Upper lobe of right lung (tissue), 1 donor: Measurements from ENCODE around the gene SRPX. TPM values are rescaled to one million over a fixed set of nuclear protein-coding genes. Genes with fewer than 3 reads are reported as not detected.

ENCODE experiments used
- ATAC-seq: fragments of 200-7000 bp; cut with Tn5 transposase; one replicate; pipeline ENCODE4 v1.9.1; 2020; ENCODE audit warnings: mild to moderate bottlenecking, moderate library complexity
- DNase-seq: peaks from one replicate; pipeline ENCODE4 v3.0.0-alpha.2; 2020
- H3K27ac ChIP-seq: fragments of 200-600 bp; one replicate; pipeline ENCODE4 v1.8.0; 2022
- H3K27me3 ChIP-seq: fragments of 200-600 bp; one replicate; pipeline ENCODE4 v1.8.0; 2022; ENCODE audit warnings: mild to moderate bottlenecking
- H3K36me3 ChIP-seq: fragments of 200-600 bp; one replicate; pipeline ENCODE4 v1.8.0; 2022
- H3K4me1 ChIP-seq: fragments of 200-600 bp; one replicate; pipeline ENCODE4 v1.8.0; 2022
- H3K4me3 ChIP-seq: fragments of 200-600 bp; one replicate; pipeline ENCODE4 v1.8.0; 2022; ENCODE audit warnings: mild to moderate bottlenecking
- H3K9me3 ChIP-seq: fragments of 200-600 bp; one replicate; pipeline ENCODE4 v1.8.0; 2022
- intact Hi-C: fragments of 100-400 bp; cut with DNase I; formaldehyde crosslinking; loops from one replicate; pipeline ENCODE4 v1.11.0; 2022
- total RNA-seq: library from RNA; stranded (reverse); fragmentation: NEBNext Ultra II Directional; extraction: Animal tissue kit (Norgen Biotek cat#: 25700); gene quantifications from one replicate; pipeline ENCODE4 v1.2.1, GENCODE V29; 2021
- TF ChIP-seq, protein P1 (sequence below): fragments of 200-600 bp; IDR thresholded peaks from one replicate; pipeline ENCODE4 v1.8.0; 2022; ENCODE audit warnings: antibody characterized with exemption
- donor health status: DM: no; HTN: yes; CAD: no; lungs with severe emphysema.

Gene SRPX
- total RNA-seq, 1 donor from 2014 or later = 56.7 TPM

DNA sequence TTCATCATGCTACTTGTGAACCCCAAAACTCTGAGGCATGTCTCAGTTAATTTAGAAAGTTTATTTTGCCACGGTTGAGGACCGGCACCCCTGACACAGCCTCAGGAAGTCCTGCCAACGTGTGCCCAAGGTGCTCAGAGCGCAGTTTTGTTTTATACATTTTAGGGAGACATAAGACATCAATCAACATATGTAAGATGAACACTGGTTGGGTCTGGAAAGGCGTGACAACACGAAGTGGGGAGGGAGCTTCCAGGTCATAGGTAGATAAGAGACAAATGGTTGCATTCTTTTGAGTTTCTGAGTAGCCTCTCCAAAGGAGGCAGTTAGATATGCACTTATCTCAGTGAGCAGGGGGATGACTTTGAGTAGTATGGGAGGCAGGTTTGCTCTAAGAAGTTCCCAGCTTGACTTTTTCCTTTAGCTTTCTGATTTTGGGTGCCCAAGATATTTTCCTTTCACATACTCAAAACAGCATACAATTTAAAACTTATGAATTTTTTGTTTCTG lies 115.4 kb downstream of the SRPX start:
- DNase-seq (no peak), ATAC-seq (no peak)
- Histone ChIP-seq H3K4me1 (no peaks in the 10 kb centered on the region), H3K36me3 (no peaks in the 10 kb centered on the region), H3K27ac (no peak overlapping the region), H3K4me3 (no peak overlapping the region), H3K27me3 (no peaks in the 10 kb centered on the region), H3K9me3 (no peaks in the 10 kb centered on the region)
- TF ChIP-seq, protein P1, sequence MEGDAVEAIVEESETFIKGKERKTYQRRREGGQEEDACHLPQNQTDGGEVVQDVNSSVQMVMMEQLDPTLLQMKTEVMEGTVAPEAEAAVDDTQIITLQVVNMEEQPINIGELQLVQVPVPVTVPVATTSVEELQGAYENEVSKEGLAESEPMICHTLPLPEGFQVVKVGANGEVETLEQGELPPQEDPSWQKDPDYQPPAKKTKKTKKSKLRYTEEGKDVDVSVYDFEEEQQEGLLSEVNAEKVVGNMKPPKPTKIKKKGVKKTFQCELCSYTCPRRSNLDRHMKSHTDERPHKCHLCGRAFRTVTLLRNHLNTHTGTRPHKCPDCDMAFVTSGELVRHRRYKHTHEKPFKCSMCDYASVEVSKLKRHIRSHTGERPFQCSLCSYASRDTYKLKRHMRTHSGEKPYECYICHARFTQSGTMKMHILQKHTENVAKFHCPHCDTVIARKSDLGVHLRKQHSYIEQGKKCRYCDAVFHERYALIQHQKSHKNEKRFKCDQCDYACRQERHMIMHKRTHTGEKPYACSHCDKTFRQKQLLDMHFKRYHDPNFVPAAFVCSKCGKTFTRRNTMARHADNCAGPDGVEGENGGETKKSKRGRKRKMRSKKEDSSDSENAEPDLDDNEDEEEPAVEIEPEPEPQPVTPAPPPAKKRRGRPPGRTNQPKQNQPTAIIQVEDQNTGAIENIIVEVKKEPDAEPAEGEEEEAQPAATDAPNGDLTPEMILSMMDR = no peak
- intact Hi-C loops = no loop called here

DNA sequence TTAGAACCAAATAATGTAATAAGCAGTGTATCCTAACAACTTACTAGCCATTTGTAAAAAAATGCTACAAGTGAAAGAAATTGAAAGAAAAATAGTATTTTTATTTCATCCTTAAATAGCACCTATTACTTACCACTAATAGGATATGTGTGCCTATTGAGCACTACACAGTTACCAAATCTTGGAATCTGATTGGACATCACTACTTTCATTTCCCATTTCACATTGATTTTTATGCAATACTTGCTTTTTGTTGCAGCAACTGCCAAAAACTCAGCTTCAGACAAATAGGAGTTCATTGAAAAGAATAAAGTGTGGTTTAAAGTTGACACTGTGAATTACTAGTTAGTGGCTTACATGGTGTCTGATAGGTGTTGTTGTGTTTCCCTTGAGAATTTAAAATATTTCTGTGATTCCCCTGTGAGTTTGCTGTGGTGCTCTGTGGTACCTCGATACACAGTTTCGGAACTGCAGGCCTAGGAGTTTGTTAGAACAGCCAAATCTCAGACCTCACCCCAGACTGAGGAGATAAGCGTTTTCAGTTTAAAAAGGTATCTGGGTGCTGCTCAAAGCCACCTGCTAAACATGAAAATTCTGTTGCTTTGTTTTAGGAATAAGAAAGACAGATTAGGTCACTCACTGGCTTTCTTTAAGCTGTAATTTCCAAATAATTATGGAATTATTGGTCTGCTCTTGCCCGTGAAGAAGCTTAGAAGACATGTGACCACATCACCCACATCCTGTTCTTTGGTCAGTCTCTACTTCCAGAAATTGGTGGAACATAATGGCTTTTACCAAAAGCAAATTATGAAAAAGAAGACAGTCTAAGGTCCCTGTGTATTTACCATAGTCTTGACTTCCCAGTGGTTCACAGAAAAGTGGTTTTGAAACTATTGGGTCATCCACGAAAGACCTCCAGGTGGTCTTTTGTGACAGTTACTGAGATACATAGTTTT lies 116.5 kb downstream of the SRPX start:
- DNase-seq (no peak), ATAC-seq (no peak)

DNA sequence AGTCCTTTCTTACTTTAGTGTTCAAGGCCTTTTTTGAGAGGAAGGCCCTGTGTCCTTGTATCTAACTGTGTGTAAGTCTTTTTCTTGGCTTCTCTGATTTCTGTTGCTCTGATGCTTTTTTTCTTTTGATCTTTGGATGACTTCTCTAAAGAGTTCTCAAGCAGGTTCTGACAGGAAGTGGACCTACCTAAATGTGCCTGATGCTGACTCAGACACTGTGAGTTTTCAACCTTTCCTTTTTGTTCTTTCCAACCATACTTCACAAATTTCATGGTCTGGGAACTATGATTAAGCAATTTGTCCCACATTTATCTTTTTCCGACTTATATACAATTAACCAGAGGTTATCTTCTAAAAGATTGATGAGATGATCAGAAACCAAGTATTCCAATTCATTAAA lies 117.8 kb downstream of the SRPX start:
- H3K27me3 ChIP-seq = no peaks in the 10 kb centered on the region
- H3K4me1 ChIP-seq = no peaks in the 10 kb centered on the region
- no peak overlapping the region for H3K27ac ChIP-seq
- no peak for ATAC-seq
- intact Hi-C loops = no loop called here
- no peaks in the 10 kb centered on the region for H3K36me3 ChIP-seq
- TF ChIP-seq, protein P1 = no peak
- DNase-seq = no peak
- H3K4me3 ChIP-seq = no peak overlapping the region
- H3K9me3 ChIP-seq = no peaks in the 10 kb centered on the region

More for the DNA sequence above, 116.5 kb downstream of the SRPX start:
- TF ChIP-seq, protein P1 = no peak
- no peaks in the 10 kb centered on the region for H3K27me3 ChIP-seq
- no peaks in the 10 kb centered on the region for H3K9me3 ChIP-seq
- H3K36me3 ChIP-seq = no peaks in the 10 kb centered on the region
- H3K4me1 ChIP-seq = no peaks in the 10 kb centered on the region
- no peak overlapping the region for H3K4me3 ChIP-seq
- no peak overlapping the region for H3K27ac ChIP-seq
- intact Hi-C loops = no loop called here

DNA sequence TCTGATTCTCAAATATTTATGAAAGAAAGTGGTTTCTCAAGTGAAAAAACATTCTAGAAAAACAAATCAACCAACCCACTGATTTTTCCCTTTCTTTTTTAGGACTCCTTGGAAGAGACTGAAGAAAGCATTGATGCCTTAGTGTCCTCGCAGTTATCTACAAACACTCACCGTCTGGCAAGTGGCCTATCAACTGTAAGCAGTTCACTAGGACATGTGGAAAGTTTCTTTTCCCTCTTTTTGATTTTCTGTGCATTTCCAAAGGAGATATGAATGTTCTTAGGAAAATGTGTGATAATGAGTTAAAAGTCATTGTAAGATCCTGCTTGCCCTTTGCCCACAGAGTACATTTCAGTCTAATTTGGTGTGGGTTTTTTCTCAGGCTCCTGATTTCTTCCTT lies 118.4 kb downstream of the SRPX start:
- Histone ChIP-seq H3K27ac (no peak overlapping the region), H3K4me1 (no peaks in the 10 kb centered on the region), H3K27me3 (no peaks in the 10 kb centered on the region), H3K4me3 (no peak overlapping the region), H3K9me3 (no peaks in the 10 kb centered on the region), H3K36me3 (no peaks in the 10 kb centered on the region)
- TF ChIP-seq, protein P1 = no peak
- intact Hi-C loops = no loop called here
- DNase-seq (no peak), ATAC-seq (no peak)

DNA sequence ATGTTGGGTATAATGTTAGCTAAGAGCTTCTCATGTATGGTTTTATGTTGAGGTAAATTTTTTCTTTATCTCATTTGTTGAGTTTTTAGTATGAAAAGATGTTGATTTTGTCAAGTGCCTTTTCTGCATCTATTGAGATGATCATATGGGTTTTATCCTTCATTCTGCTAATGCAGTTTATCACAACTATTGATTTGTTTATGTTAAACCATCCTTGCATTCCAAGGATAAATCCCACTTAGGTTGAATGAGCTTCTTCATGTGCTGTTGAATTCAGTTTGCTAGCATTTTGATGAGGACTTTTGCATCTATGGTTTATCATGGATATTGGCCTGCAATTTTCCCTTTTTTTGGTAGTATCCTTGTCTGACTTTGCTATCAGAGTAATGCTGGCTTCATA lies 121.0 kb downstream of the SRPX start:
- intact Hi-C loops = no loop called here

More for the DNA sequence above, 121.0 kb downstream of the SRPX start:
- Histone ChIP-seq H3K27ac (no peak overlapping the region), H3K4me1 (no peaks in the 10 kb centered on the region), H3K9me3 (no peaks in the 10 kb centered on the region), H3K4me3 (no peak overlapping the region), H3K36me3 (no peaks in the 10 kb centered on the region), H3K27me3 (no peaks in the 10 kb centered on the region)
- no peak for ATAC-seq
- TF ChIP-seq, protein P1 = no peak
- no peak for DNase-seq

Other genes starting within 250 kb of the SRPX start
- gene SYTL5, start 214.3 kb downstream of the SRPX start, total RNA-seq = 0.46 TPM
- gene RPGR, start 106.6 kb upstream of the SRPX start, total RNA-seq = 18.0 TPM
- gene OTC, start 131.7 kb upstream of the SRPX start, total RNA-seq = 1.7 TPM